HepG2 (cell line): ENCODE data around the gene ING5. TPM values are rescaled to one million over a fixed set of nuclear protein-coding genes. Genes with fewer than 3 reads are reported as not detected.

ENCODE experiments used
- ATRX ChIP-seq: sonication (generic); formaldehyde crosslinking; IDR thresholded peaks from 2 replicates; pipeline ENCODE4 v1.4.0; 2020; ENCODE audit warnings: missing genetic modification reagents, borderline replicate concordance
- FOXA1 ChIP-seq, 2 experiments: fragments of 450-650 bp in 1 of 2; sonication (generic) in 1 of 2; formaldehyde crosslinking in 1 of 2; IDR thresholded peaks; 2 replicates each; pipeline versions ENCODE4 v1.4.0 to v1.6.1; 2016 to 2020; ENCODE audit warnings: missing genetic modification reagents in 1 of 2
- GABPB1 ChIP-seq: IDR thresholded peaks from 2 replicates; pipeline ENCODE4 v1.6.1; 2016; ENCODE audit warnings: mild to moderate bottlenecking, missing genetic modification reagents, moderate library complexity, missing compliant biosample characterization
- NFKB2 ChIP-seq: sonication (generic); formaldehyde crosslinking; IDR thresholded peaks from 2 replicates; pipeline ENCODE4 v1.4.0; 2020; ENCODE audit warnings: missing genetic modification reagents, borderline replicate concordance
- RBM39 ChIP-seq: fragments of 200-400 bp; formaldehyde crosslinking; IDR thresholded peaks from one replicate; pipeline ENCODE4 v1.6.1; 2018; ENCODE audit warnings: antibody characterized with exemption, mild to moderate bottlenecking, low read depth, low read length; ENCODE audit not compliant: poor library complexity, severe bottlenecking
- RORA ChIP-seq: sonication (generic); formaldehyde crosslinking; IDR thresholded peaks from 2 replicates; pipeline ENCODE4 v1.5.0; 2020; ENCODE audit warnings: mild to moderate bottlenecking, missing genetic modification reagents, moderate library complexity
- ZNF317 ChIP-seq: sonication (generic); formaldehyde crosslinking; IDR thresholded peaks from 2 replicates; pipeline ENCODE4 v1.5.0; 2020; ENCODE audit warnings: mild to moderate bottlenecking, missing genetic modification reagents
- ZNF44 ChIP-seq: sonication (generic); formaldehyde crosslinking; IDR thresholded peaks from 2 replicates; pipeline ENCODE4 v1.5.1; 2020; ENCODE audit warnings: mild to moderate bottlenecking, missing genetic modification reagents
- ZNF510 ChIP-seq: sonication (generic); formaldehyde crosslinking; IDR thresholded peaks from 2 replicates; pipeline ENCODE4 v1.4.0; 2020; ENCODE audit warnings: low read depth, mild to moderate bottlenecking, missing genetic modification reagents
- ZNF550 ChIP-seq: sonication (generic); formaldehyde crosslinking; IDR thresholded peaks from 2 replicates; pipeline ENCODE4 v1.4.0; 2020; ENCODE audit warnings: mild to moderate bottlenecking, missing genetic modification reagents, borderline replicate concordance
- ZNF607 ChIP-seq: sonication (generic); formaldehyde crosslinking; IDR thresholded peaks from 2 replicates; pipeline ENCODE4 v1.5.1; 2020; ENCODE audit warnings: missing genetic modification reagents, mild to moderate bottlenecking, borderline replicate concordance
- ZNF850 ChIP-seq: sonication (generic); formaldehyde crosslinking; conservative IDR thresholded peaks from 2 replicates; pipeline ENCODE4 v1.9.0; 2021; ENCODE audit warnings: mild to moderate bottlenecking, missing genetic modification reagents
- polyA plus RNA-seq, 8 experiments: library from polyadenylated mRNA; depleted of rRNA in 3 of 8; stranded (reverse) in 7 of 8; unstranded in 1 of 8; fragments of >200 nt; fragmentation: Illumina TruSeq in 4 of 8; extraction: Trizol in 4 of 8; gene quantifications; 2 replicates each; pipeline versions ENCODE4 v1.2.1 to v1.2.3, GENCODE V29; 2011 to 2016; ENCODE audit warnings: low read depth in 4 of 8, missing spikeins in 1 of 8, mixed read lengths in 1 of 8; ENCODE audit not compliant: insufficient read depth in 1 of 8
- total RNA-seq, 5 experiments: library from RNA; depleted of rRNA; stranded (reverse); fragments of >200 nt; fragmentation: Illumina TruSeq; extraction: Trizol; gene quantifications; 2 replicates each; pipeline ENCODE4 v1.2.3, GENCODE V29; 2016; ENCODE audit warnings: low read depth in 1 of 5
- TF ChIP-seq, protein P1 (sequence below): sonication (generic); formaldehyde crosslinking; IDR thresholded peaks from 2 replicates; pipeline ENCODE4 v1.4.0; 2020; ENCODE audit warnings: low read depth, missing genetic modification reagents
- TF ChIP-seq, protein P2 (sequence below): sonication (generic); formaldehyde crosslinking; IDR thresholded peaks from 2 replicates; pipeline ENCODE4 v1.5.0; 2020; ENCODE audit warnings: mild to moderate bottlenecking, missing genetic modification reagents, borderline replicate concordance
- TF ChIP-seq, protein P3 (sequence below): sonication (generic); formaldehyde crosslinking; IDR thresholded peaks from 2 replicates; pipeline ENCODE4 v1.8.0; 2022; ENCODE audit warnings: mild to moderate bottlenecking, missing genetic modification reagents
- TF ChIP-seq, protein P4 (sequence below): sonication (generic); formaldehyde crosslinking; IDR thresholded peaks from 2 replicates; pipeline ENCODE4 v1.4.0; 2020; ENCODE audit warnings: missing genetic modification reagents; ENCODE audit errors: not compliant biosample characterization
- TF ChIP-seq, protein P5 (sequence below): sonication (generic); formaldehyde crosslinking; IDR thresholded peaks from 2 replicates; pipeline ENCODE4 v1.5.0; 2020; ENCODE audit warnings: missing genetic modification reagents

Gene ING5
- total and polyA plus RNA-seq, 2 of the 13 experiments (the other 11 are each of a cell fraction or from before 2014, with no cell fraction given), result 61.9 to 71.9 TPM

DNA sequence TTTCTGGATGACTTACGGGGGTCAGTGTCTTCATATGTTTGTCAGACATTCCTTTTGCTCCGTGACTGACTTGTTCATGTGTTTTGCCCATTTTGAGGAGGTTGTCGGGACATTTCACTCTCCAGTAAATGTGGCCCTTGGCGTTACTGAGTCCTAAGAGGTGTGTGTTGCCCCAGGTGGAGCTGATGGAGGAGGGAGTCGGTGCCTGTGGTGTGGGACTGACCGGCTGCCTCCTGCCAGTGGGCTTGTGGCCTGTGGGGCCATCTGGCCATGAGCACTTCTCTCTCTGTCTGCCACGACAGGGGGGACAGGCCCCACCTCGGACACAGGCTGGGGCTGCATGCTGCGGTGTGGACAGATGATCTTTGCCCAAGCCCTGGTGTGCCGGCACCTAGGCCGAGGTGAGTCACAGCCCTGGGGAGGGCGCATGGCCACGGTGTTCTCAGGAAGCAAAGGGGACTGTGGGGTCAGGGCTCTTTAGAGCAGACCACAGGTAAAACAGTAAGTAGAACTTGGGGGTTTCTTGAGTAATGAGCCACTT, 48.6 kb upstream of the ING5 start (continued):
- TF ChIP-seq NFKB2 (0 out of 2 replicates have a peak, but pooled peaks have one; percentile 47), GABPB1 (CRISPR knock-in tag) (peak; percentile 68), ZNF44 (peak; percentile 84; the same call in 1 of the 2 replicates), ZNF510 (CRISPR knock-in tag) (0 out of 2 replicates have a peak, but pooled peaks have one; percentile 58), ZNF607 (CRISPR knock-in tag) (peak; percentile 82; the same call in 1 of the 2 replicates), RORA (CRISPR knock-in tag) (no peak), ZNF317 (no peak), RBM39 (no peak), ZNF850 (no peak), FOXA1 (IDR thresholded peaks at IDR 0.05) (no peak), FOXA1 (CRISPR knock-in tag; IDR thresholded peaks at IDR 0.05) (peak; percentile 49; the same call in 1 of the 2 replicates), ATRX (no peak), ZNF550 (peak; percentile 43; the same call in 1 of the 2 replicates)
- TF ChIP-seq, protein P1, sequence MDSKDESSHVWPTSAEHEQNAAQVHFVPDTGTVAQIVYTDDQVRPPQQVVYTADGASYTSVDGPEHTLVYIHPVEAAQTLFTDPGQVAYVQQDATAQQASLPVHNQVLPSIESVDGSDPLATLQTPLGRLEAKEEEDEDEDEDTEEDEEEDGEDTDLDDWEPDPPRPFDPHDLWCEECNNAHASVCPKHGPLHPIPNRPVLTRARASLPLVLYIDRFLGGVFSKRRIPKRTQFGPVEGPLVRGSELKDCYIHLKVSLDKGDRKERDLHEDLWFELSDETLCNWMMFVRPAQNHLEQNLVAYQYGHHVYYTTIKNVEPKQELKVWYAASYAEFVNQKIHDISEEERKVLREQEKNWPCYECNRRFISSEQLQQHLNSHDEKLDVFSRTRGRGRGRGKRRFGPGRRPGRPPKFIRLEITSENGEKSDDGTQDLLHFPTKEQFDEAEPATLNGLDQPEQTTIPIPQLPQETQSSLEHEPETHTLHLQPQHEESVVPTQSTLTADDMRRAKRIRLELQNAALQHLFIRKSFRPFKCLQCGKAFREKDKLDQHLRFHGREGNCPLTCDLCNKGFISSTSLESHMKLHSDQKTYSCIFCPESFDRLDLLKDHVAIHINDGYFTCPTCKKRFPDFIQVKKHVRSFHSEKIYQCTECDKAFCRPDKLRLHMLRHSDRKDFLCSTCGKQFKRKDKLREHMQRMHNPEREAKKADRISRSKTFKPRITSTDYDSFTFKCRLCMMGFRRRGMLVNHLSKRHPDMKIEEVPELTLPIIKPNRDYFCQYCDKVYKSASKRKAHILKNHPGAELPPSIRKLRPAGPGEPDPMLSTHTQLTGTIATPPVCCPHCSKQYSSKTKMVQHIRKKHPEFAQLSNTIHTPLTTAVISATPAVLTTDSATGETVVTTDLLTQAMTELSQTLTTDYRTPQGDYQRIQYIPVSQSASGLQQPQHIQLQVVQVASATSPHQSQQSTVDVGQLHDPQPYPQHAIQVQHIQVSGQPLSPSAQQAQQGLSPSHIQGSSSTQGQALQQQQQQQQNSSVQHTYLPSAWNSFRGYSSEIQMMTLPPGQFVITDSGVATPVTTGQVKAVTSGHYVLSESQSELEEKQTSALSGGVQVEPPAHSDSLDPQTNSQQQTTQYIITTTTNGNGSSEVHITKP (CRISPR knock-in tag), result peak; percentile 71; the same call in 1 of the 2 replicates
- TF ChIP-seq, protein P2, sequence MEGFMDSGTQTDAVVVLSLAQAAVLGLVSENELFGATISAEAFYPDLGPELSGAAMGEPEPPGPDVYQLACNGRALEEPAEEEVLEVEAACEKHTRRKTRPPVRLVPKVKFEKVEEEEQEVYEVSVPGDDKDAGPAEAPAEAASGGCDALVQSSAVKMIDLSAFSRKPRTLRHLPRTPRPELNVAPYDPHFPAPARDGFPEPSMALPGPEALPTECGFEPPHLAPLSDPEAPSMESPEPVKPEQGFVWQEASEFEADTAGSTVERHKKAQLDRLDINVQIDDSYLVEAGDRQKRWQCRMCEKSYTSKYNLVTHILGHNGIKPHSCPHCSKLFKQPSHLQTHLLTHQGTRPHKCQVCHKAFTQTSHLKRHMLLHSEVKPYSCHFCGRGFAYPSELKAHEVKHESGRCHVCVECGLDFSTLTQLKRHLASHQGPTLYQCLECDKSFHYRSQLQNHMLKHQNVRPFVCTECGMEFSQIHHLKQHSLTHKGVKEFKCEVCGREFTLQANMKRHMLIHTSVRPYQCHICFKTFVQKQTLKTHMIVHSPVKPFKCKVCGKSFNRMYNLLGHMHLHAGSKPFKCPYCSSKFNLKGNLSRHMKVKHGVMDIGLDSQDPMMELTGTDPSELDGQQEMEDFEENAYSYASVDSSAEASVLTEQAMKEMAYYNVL (CRISPR knock-in tag), result no peak; the same call in 1 of the 2 replicates
- TF ChIP-seq, protein P3, sequence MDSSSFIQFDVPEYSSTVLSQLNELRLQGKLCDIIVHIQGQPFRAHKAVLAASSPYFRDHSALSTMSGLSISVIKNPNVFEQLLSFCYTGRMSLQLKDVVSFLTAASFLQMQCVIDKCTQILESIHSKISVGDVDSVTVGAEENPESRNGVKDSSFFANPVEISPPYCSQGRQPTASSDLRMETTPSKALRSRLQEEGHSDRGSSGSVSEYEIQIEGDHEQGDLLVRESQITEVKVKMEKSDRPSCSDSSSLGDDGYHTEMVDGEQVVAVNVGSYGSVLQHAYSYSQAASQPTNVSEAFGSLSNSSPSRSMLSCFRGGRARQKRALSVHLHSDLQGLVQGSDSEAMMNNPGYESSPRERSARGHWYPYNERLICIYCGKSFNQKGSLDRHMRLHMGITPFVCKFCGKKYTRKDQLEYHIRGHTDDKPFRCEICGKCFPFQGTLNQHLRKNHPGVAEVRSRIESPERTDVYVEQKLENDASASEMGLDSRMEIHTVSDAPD (CRISPR knock-in tag), result no peak
- TF ChIP-seq, protein P4, sequence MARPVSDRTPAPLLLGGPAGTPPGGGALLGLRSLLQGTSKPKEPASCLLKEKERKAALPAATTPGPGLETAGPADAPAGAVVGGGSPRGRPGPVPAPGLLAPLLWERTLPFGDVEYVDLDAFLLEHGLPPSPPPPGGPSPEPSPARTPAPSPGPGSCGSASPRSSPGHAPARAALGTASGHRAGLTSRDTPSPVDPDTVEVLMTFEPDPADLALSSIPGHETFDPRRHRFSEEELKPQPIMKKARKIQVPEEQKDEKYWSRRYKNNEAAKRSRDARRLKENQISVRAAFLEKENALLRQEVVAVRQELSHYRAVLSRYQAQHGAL, result no peak
- TF ChIP-seq, protein P5, sequence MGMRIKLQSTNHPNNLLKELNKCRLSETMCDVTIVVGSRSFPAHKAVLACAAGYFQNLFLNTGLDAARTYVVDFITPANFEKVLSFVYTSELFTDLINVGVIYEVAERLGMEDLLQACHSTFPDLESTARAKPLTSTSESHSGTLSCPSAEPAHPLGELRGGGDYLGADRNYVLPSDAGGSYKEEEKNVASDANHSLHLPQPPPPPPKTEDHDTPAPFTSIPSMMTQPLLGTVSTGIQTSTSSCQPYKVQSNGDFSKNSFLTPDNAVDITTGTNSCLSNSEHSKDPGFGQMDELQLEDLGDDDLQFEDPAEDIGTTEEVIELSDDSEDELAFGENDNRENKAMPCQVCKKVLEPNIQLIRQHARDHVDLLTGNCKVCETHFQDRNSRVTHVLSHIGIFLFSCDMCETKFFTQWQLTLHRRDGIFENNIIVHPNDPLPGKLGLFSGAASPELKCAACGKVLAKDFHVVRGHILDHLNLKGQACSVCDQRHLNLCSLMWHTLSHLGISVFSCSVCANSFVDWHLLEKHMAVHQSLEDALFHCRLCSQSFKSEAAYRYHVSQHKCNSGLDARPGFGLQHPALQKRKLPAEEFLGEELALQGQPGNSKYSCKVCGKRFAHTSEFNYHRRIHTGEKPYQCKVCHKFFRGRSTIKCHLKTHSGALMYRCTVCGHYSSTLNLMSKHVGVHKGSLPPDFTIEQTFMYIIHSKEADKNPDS (CRISPR knock-in tag), result no peak
